H7 (cell line): Measurements from ENCODE around the gene SLC25A38. TPM values are rescaled to one million over a fixed set of nuclear protein-coding genes. Genes with fewer than 3 reads are reported as not detected.
A peak's percentile ranks its signal among the peaks of the same experiment; 100 is the strongest.

ENCODE experiments used
- DNase-seq: peaks from one replicate; pipeline ENCODE4 v3.0.0; 2012
- H3K27me3 ChIP-seq: 2 replicates; pipeline ENCODE4 v1.6.0; 2011; ENCODE audit warnings: mild to moderate bottlenecking, low read length; ENCODE audit not compliant: control insufficient read depth, insufficient read depth
- H3K36me3 ChIP-seq: replicated peaks from 2 replicates; pipeline ENCODE4 v1.5.1; 2011; ENCODE audit warnings: low read length; ENCODE audit not compliant: control insufficient read depth, insufficient read depth
- H3K4me3 ChIP-seq: 2 replicates; pipeline ENCODE4 v1.5.1; 2011; ENCODE audit warnings: low read depth, mild to moderate bottlenecking, control low read depth, low read length, moderate library complexity; ENCODE audit not compliant: insufficient read depth
- total RNA-seq: library from RNA; depleted of rRNA; stranded (reverse); fragments of >200 nt; shearing (Covaris generic); gene quantifications from 2 replicates; pipeline ENCODE4 v1.2.3, GENCODE V29; 2014

SLC25A38 gene
- total RNA-seq, 1 experiment from 2014 or later = 45.1 TPM

DNA sequence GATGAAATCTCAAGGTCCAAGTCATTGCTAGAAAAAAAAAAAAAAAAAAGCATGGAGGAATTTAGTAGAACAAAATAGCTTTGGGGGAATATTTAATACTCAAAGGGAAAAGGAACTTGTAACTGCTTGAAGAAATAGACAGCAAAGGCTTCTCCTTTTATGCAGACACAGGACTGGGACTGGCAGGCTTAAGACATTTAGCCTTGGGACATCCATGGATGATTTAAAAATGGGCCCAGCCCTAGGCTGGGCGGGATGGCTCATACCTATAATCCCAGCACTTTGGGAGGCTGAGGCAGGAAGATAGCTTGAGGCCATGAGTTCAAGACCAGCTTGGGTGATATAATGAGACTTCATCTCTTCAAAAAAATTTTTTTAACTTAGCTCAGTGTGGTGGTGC lies 43.1 kb downstream of the SLC25A38 start:
- Histone ChIP-seq H3K4me3 (no peak overlapping the region), H3K27me3 (no peaks in the 10 kb centered on the region), H3K36me3 (no peaks in the 10 kb centered on the region)
- DNase-seq = no peak

DNA sequence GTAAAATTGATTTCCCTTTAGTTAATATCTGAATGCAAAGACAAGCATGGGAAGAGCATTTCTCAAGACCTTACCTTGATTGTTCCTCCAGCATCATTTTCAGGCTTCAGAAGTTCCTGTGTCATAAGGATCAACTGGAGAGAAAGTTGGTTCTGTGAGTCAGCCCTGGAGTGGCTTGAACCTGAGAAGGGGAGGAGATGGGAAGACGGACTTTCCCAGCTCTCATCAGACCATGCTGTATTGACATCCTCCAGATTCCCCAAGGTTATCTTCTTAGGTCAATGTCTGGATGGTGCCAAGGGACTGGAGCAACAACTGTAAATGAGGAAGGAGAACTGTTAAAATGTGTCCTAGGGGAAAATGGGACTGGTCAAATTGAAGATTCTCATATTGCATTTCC lies 44.3 kb downstream of the SLC25A38 start:
- Histone ChIP-seq H3K4me3 (no peak overlapping the region), H3K27me3 (no peaks in the 10 kb centered on the region), H3K36me3 (no peaks in the 10 kb centered on the region)
- no peak for DNase-seq

DNA sequence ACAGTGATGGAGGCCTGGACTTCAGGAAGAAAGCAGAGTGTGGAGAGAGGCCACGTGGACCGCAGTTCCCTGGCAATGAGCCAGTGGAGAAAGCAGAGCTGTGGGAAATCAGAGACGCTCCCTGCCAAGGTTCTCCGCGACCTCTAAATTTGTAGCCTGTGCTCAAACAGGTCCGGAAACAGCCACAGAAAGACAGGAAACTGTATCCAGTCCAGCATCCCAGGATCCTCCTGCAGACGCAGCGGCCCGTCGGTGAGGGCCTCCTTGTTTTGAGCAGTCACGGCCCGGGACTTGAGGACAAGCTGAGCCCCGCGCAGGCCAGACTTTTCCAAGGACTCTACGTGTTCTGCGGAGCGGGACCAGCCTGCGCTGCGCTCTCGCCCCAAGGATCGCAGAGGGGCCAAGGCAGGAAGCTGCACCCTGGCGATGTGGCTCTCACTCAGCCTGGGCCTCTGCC lies 45.6 kb downstream of the SLC25A38 start:
- no peak overlapping the region for H3K4me3 ChIP-seq
- DNase-seq = no peak
- H3K36me3 ChIP-seq = no peaks in the 10 kb centered on the region
- no peaks in the 10 kb centered on the region for H3K27me3 ChIP-seq

DNA sequence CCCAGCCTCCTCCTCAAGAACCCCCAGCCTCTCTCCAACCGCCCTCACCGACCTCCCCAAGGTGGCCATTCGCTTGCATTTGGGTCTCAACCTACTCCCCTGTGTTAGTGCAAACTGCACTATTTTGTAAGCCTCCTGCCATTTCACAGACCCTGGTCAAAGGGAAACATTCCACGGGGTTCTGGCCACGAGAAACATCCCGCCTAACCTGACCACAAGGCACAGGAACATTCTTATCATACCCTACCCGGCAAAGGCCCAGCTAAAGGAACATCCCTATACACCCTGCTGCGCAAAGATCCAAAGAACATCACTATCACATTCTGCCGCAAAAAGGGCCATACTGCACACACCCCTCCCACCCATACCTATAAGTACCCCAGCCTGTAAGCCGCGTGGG lies 46.3 kb downstream of the SLC25A38 start:
- no peaks in the 10 kb centered on the region for H3K27me3 ChIP-seq
- H3K4me3 ChIP-seq = no peak overlapping the region
- no peaks in the 10 kb centered on the region for H3K36me3 ChIP-seq
- DNase-seq = no peak

DNA sequence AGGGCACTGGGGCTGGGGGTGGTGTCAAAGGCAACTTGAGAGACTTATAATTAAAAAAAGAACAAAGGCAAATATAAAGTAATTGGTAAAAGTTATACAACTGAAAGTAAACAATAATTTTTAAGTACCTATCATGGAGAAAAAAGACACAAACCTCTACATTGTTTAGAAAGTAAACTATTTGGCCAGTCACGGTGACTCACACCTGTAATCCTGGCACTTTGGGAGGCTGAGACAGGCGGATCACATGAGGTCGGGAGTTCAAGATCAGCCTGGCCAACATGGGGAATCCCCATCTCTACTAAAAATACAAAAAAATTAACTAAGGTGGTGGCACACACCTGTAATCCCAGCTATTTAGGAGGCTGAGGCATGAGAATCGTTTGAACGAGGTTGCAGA lies 49.2 kb downstream of the SLC25A38 start:
- no peak overlapping the region for H3K4me3 ChIP-seq
- H3K36me3 ChIP-seq = no peaks in the 10 kb centered on the region
- DNase-seq = no peak
- H3K27me3 ChIP-seq = no peaks in the 10 kb centered on the region

DNA sequence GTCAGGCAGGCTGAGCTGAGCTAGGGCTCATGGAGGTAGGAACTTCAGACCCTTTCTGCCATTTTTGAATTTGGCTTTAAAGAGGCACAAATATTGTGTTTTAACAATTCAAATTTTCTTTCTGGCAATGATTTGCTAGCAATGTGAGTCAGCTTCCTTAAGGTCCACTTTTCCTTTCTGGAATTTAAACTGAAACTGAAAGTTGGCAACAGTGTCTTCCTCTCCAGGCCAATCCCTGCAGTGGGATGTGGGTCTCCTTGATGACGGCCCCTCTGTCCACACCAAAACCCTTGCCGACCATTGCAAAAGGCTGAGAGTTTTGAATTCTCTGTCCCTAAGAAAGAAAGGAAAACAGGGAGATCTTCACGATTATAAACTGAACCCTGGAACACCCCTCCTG lies 50.5 kb downstream of the SLC25A38 start:
- no peak overlapping the region for H3K4me3 ChIP-seq

DNA sequence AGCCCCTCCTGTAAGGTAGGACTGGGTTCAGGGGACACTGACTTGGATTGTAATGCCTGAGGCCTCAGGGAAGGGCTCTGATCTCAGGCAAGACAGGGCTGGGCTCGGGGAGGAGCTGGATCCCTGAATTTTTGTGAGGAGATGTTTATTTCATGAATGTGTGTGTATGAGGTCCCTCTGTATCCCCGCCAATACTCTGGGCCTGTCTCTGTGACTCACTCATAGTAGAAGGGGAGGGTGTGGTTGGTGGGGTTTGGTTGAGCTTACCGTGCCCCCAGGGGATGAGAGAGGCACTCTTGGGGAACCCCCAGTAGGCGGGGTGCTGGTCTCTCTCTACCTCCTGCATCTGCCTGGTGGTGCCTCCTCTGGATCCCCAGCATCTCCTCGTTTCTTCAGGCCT lies 51.4 kb downstream of the SLC25A38 start:
- DNase-seq = no peak
- Histone ChIP-seq H3K4me3 (no peak overlapping the region), H3K27me3 (no peaks in the 10 kb centered on the region), H3K36me3 (no peaks in the 10 kb centered on the region)

More for the DNA sequence above, 50.5 kb downstream of the SLC25A38 start:
- DNase-seq = no peak
- H3K36me3 ChIP-seq = no peaks in the 10 kb centered on the region
- no peaks in the 10 kb centered on the region for H3K27me3 ChIP-seq

DNA sequence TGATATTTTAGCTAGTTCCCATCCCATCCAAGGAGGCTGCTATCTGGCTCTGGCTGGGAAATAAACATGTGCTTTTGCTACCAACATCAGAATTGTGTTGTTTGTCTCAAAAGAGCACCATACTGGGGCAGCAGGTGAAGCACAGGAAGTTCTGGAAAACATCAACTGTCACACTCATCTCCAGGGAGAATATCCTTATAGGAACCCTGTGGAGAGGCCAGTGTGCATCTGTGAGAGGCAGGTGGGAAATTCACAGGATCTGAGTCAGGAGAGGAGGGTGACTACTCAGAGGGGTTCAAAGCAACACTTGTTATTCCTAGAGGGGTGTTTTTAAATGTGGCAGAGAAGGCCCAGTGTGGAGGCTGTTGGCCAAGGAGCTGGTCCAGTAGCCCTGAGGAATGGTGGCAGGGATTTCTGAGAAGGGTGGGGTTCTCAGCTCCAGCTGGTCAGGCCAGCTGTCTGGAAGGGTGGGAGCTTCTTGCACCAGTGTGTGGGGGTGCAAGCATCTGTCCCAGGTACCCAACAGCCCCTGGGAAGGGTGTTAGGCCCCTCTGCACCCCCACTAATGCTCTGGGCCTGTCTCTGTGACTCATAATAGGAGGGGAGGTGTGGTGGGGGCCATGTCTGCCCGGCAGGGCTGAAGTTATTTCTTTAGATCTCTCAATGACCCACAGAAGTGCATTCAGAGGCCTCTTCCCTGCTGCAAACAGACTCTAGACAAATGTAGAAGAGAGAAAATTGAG lies 52.0 kb downstream of the SLC25A38 start:
- no peak for DNase-seq
- Histone ChIP-seq H3K36me3 (no peaks in the 10 kb centered on the region), H3K4me3 (no peak overlapping the region), H3K27me3 (no peaks in the 10 kb centered on the region)

DNA sequence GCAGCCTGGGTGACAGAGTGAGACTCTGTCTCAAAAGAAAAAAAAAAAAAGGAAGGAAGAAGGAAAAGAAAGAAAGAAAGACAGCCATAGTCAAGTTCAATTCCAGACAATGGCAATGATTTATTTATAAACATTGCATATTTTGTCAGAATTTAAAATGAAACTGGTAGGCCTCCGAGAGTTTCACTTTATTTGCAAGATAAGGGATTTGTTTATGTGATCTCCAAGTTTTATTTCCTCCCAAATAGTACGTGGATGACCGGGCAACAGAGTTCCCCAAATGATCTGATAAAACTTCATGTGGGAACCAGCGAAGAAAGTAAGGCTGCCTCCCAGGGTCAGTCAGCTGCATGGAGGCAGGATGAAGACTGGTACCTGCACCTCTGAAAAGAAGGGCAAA lies 55.7 kb downstream of the SLC25A38 start:
- no peak for DNase-seq
- Histone ChIP-seq H3K27me3 (no peaks in the 10 kb centered on the region), H3K4me3 (no peak overlapping the region), H3K36me3 (no peaks in the 10 kb centered on the region)

DNA sequence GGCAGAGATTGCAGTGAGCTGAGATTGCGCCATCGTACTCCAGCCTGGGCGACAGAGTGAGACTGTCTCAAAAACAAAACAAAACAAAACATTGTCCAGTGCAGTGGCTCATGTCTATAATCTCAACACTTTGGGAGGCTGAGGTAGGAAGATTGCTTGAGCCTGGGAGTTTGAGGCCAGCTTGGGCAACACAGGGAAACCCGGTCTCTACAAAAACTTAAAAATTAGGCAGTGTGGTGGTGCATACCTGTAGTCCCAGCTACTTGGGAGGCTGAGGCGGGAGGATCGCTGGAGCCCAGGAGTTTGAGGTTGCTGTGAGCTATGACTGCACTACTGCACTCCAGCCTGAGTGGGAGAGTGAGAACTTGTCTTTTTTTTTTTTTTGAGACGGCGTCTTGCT lies 57.1 kb downstream of the SLC25A38 start:
- no peaks in the 10 kb centered on the region for H3K27me3 ChIP-seq
- no peak overlapping the region for H3K4me3 ChIP-seq
- H3K36me3 ChIP-seq = no peaks in the 10 kb centered on the region
- no peak for DNase-seq

DNA sequence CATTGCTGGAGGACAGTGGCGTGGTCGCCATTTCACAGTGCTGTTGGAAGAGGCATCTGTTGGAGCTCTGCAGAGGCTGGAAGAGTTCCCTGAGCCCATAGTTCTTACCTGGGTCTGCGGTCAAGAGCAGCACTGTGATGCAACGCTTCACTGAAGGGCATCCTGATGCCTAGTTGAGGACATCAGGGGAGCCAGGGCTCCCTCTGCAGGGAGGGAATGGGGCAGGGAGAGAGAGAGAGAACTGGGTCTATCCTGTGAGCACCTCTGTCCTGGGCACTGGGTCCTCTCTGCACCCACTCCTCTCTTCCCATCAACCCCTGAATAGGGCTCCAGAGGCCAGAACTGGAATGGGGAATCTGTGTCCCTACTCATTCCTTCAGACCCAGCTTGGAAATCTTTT lies 60.4 kb downstream of the SLC25A38 start:
- Histone ChIP-seq H3K4me3 (no peak overlapping the region), H3K27me3 (no peaks in the 10 kb centered on the region)
- peak; percentile 56 for DNase-seq

DNA sequence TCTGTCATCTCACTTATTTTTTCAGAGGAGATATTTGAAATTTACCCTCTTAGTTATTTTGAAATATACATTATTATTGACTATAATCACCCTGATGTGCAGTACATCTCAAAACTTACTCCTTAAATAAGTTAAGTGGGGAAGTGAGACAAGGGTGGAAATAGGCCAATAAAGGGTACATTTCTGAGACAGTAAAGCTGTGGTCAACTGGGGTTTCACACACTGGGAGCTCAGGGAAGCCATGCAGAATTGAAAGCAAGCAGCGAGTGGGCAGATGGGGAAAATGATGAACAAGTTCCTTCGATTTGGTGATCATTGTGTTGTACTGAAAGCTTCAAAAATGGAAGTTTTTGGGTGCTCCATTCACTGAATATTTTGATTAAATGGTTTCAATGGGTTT lies 62.8 kb downstream of the SLC25A38 start:
- Histone ChIP-seq H3K36me3 (no peaks in the 10 kb centered on the region), H3K27me3 (no peaks in the 10 kb centered on the region), H3K4me3 (no peak overlapping the region)
- DNase-seq = no peak

More for the DNA sequence above, 60.4 kb downstream of the SLC25A38 start:
- H3K36me3 ChIP-seq = no peaks in the 10 kb centered on the region

DNA sequence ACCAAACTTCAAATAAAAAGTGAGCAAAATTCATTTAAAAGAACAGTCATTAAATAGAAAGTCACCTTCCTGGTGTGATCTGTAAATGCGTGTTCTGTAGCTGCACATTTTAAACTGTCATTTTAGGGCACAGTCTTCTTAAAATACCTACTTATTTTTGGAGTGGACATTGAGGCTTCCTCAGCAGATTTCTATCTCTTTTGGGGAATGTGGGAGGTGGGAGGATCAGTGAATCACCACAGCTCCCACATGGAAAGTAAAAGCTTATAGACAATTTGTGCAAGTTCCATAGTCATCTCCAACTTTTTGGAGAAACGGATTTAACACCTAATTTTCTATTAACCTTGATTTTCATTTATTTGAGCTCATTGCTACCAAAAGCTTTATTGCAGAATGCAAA lies 63.3 kb downstream of the SLC25A38 start:
- no peak overlapping the region for H3K4me3 ChIP-seq
- DNase-seq = no peak

More for the DNA sequence above, 63.3 kb downstream of the SLC25A38 start:
- Histone ChIP-seq H3K36me3 (no peaks in the 10 kb centered on the region), H3K27me3 (no peaks in the 10 kb centered on the region)
